ENCODE results near the gene ZNF324B. TPM values are rescaled to one million over a fixed set of nuclear protein-coding genes. Genes with fewer than 3 reads are reported as not detected.
A peak's percentile ranks its signal among the peaks of the same experiment; 100 is the strongest.

ZNF324B gene
- total and polyA plus RNA-seq, 2 of the 4 experiments (the other 2 are of a cell fraction) = 3.5 to 4.1 TPM

DNA sequence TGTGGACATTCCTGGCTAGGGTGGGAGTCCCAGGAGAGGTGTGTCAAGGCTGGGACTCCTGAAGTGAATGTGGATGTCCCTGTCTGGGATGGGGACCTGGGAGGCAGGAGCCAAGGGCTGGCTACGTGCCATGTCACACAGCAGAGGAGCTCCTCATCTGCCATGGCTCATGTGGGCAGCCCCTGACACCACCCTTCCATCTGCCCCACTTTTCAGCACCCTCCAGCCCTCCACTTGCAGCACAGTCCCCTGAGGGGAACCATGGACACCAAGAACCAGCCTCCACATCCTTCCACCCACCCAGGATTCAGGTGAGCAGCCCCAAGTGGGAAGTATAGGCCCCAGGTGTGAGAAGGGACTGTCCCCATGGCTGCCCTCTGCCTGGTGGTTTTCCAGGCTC is 26.4 kb downstream of the ZNF324B start:
- no peak for ATAC-seq (ENCODE audit: low read depth)
- in situ Hi-C loops (cut with MboI; ENCODE audit: low sequenced_read_pairs) (no loop called here), intact Hi-C loops (cut with micrococcal nuclease) (no loop called here), dilution Hi-C loops (cut with HindIII; ENCODE audit: low sequenced_read_pairs, unreplicated experiment) (no loop called here)
- no peak overlapping the region for H3K9ac ChIP-seq (ENCODE audit: low read depth, low read length)
- no peak overlapping the region for H2AK9ac ChIP-seq (replicated peaks; ENCODE audit: low read depth, low read length, poor library complexity)
- no peak overlapping the region for H4K8ac ChIP-seq (ENCODE audit: low read depth in 2 of 2, low read length in 2 of 2)
- no peak overlapping the region for H2BK20ac ChIP-seq (ENCODE audit: low read depth, low read length)
- H3K27ac ChIP-seq (ENCODE audit: insufficient read depth, low read length) = no peak overlapping the region
- peaks cover 6 to 39% of the 10 kb centered on the region in 2 experiments; a peak in 3 of 4 replicates for H3K79me1 ChIP-seq (ENCODE audit: low read depth in 1 of 2, low read length in 2 of 2)
- POLR2A ChIA-PET (ENCODE audit: unreplicated experiment) = no interaction called here
- H4K91ac ChIP-seq (ENCODE audit: insufficient read depth, low read depth, low read length) = no peak overlapping the region
- peaks cover 19% of the 10 kb centered on the region for H3K4me1 ChIP-seq (ENCODE audit: control insufficient read depth, insufficient read depth, low read length)
- H3K4ac ChIP-seq (ENCODE audit: low read depth, low read length) = no peak overlapping the region
- peaks cover 16% of the 10 kb centered on the region for H3K36me3 ChIP-seq (ENCODE audit: control insufficient read depth, insufficient read depth, low read length)
- TF ChIP-seq RAD21 (IDR thresholded peaks at IDR 0.05; ENCODE audit: low read length) (no peak), POLR2A (IDR thresholded peaks at IDR 0.05; ENCODE audit: low read depth, low read length) (no peak), ELK1 (IDR thresholded peaks at IDR 0.05; ENCODE audit: borderline replicate concordance, low read depth, low read length) (no peak), SMC3 (IDR thresholded peaks at IDR 0.05; ENCODE audit: low read depth, low read length) (no peak), MXI1 (IDR thresholded peaks at IDR 0.05; ENCODE audit: borderline replicate concordance, low read depth, low read length) (no peak), RFX5 (IDR thresholded peaks at IDR 0.05; ENCODE audit: low read depth, low read length) (no peak), FOS (IDR thresholded peaks at IDR 0.05; ENCODE audit: low read depth, low read length) (no peak), RCOR1 (IDR thresholded peaks at IDR 0.05; ENCODE audit: insufficient replicate concordance, low read length) (no peak), NFE2L2 (IDR thresholded peaks at IDR 0.05; ENCODE audit: low read depth, low read length) (no peak), CEBPB (IDR thresholded peaks at IDR 0.05; ENCODE audit: low read depth, low read length) (no peak), CTCF (conservative IDR thresholded peaks at IDR 0.05; ENCODE audit: low read depth, low read length) (no peak), USF2 (IDR thresholded peaks at IDR 0.05; ENCODE audit: low read depth, low read length) (no peak), MAFK (IDR thresholded peaks at IDR 0.05; ENCODE audit: low read depth, low read length) (no peak), BHLHE40 (IDR thresholded peaks at IDR 0.05; ENCODE audit: low read depth, low read length) (no peak), CHD1 (IDR thresholded peaks at IDR 0.05; ENCODE audit: low read depth, low read length) (no peak), MAZ (IDR thresholded peaks at IDR 0.05; ENCODE audit: borderline replicate concordance, low read depth, low read length) (no peak)
- H3K9me1 ChIP-seq (ENCODE audit: insufficient read depth, low read length) = peaks cover 32% of the 10 kb centered on the region
- H3K18ac ChIP-seq (ENCODE audit: low read depth, low read length) = no peak overlapping the region
- H3K56ac ChIP-seq (ENCODE audit: extremely low read depth, insufficient read depth, low read length) = no peak overlapping the region
- H2BK5ac ChIP-seq (ENCODE audit: low read depth, low read length, poor library complexity, severe bottlenecking) = no peak overlapping the region
- WGBS, 2 experiments (ENCODE audit: extremely low coverage in 2 of 2, insufficient read length in 1 of 2) = no CpG with 5 or more reads among the region's 1 CpG
- no peak overlapping the region for H3K14ac ChIP-seq (replicated peaks; ENCODE audit: low read depth, low read length)
- H2AK5ac ChIP-seq (ENCODE audit: low read depth, low read length) = 0 out of 2 replicates have a peak overlapping the region, but pooled peaks have one; percentile 3
- no peaks in the 10 kb centered on the region for H3K9me3 ChIP-seq (ENCODE audit: control insufficient read depth, insufficient read depth, low read length)
- H3K23ac ChIP-seq (ENCODE audit: low read depth, low read length) = no peak overlapping the region
- peaks cover 17% of the 10 kb centered on the region; the same call in 1 of the 2 replicates for H4K20me1 ChIP-seq (ENCODE audit: insufficient read depth, low read length)
- H2BK120ac ChIP-seq (ENCODE audit: low read depth, low read length) = no peak overlapping the region
- H2AFZ ChIP-seq (replicated peaks; ENCODE audit: low read length, poor library complexity) = no peak overlapping the region
- H3K4me2 ChIP-seq (ENCODE audit: low read depth, low read length) = no peak overlapping the region
- CTCF ChIA-PET = no interaction called here
- H4K5ac ChIP-seq (ENCODE audit: low read depth, low read length) = no peak overlapping the region
- no peak for DNase-seq
- H3K27me3 ChIP-seq (ENCODE audit: control insufficient read depth, insufficient read depth, low read length) = no peaks in the 10 kb centered on the region
- no peak overlapping the region for H3K4me3 ChIP-seq (ENCODE audit: insufficient read depth, low read depth, low read length)
- BruUV-seq (replicated peaks) = no TSS peak
- H2BK15ac ChIP-seq (ENCODE audit: low read depth, low read length) = no peak overlapping the region
